ENCODE results near the gene FMO3. TPM values are rescaled to one million over a fixed set of nuclear protein-coding genes. Genes with fewer than 3 reads are reported as not detected.

The FMO3 gene
- total and polyA plus RNA-seq, 3 experiments from 2014 or later: not detected

Other genes with a start within 250 kb of the FMO3 start
- gene MROH9, start 155.4 kb upstream of the FMO3 start, total RNA-seq: not detected
- not detected for gene MROH9, start 155.4 kb upstream of the FMO3 start, polyA plus RNA-seq
- not detected for gene FMO2, start 94.4 kb downstream of the FMO3 start, total RNA-seq
- gene FMO2, start 94.4 kb downstream of the FMO3 start, polyA plus RNA-seq: not detected
- not detected for gene FMO1, start 157.6 kb downstream of the FMO3 start, total RNA-seq
- gene FMO1, start 157.6 kb downstream of the FMO3 start, polyA plus RNA-seq: not detected
- 1 to 10 TPM in 1 of 2 experiments, under 1 TPM in 1; 0.89 to 1.7 TPM for gene FMO4, start 223.3 kb downstream of the FMO3 start, total RNA-seq
- 2.6 TPM for gene FMO4, start 223.3 kb downstream of the FMO3 start, polyA plus RNA-seq